GM21526 (cell line): Measurements from ENCODE around the gene ADGRL1.
"Not testable (repeated sequence)": the region's sequence is repeated elsewhere in the genome, so short reads cannot be mapped to it uniquely, and the experiment has no call there.

ENCODE experiments used
- ATAC-seq: cut with Tn5 transposase; IDR thresholded peaks from one replicate; pipeline ENCODE4 v1.9.1; 2021; ENCODE audit warnings: moderate library complexity; ENCODE audit not compliant: unreplicated experiment, low FRiP score

Gene ADGRL1

DNA sequence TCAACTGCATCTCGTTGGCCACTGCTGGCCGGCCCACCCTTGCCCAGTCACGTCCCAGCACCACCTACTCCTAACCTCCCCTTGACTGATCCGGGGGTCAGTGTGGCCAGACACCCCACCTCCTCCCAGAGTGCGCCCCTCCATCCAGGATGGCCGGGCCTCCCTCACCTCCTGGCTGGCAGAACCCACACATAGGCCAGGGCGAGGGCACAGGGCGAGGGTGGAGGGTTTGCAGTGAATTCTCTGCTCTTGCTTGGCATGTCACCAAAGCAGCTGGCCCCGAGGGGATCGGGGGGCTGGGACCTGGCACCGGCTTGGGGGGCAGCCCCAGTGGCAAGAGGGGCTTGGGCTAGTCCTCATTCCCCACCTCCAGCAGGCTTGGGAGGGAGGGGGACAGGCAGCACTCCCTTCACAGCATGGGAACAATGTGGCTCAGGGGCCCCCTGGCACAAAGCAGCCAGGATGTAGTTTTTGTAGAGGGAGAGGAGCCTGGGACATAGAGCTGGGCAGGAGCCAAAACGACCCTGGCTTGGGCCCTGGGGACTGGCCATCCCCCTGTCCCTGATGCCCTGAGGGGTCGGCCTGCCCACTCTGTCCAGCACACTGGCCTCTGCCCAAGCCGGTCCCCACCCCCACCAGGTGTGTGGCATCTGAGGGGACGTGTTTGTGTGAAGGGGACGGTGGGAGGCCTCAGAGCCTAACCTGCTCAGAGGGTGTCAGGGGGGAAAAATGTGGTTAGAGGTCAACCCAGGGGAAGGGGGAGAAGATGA lies 41.1 kb downstream of the ADGRL1 start:
- no peak for ATAC-seq

DNA sequence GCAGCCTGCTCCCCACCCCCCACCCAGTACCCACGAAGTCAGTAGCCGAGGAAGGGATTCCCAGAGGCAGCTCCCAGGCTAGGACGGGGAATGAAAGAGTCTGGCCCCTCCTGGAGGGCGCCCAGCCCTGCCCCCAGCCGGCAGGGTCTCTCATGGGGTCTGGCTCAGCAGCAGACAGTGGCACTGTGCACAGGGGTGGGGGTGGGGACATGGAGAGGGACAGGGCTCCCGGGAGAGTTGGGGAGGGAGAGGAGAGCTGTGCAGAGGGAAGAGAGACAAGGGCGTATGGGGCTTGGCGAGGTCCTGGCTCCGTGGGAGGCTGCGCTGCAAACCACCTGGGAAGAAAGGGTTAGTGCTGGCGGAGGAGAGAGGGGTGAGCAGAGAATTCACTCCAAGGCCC lies 41.9 kb downstream of the ADGRL1 start:
- no peak for ATAC-seq

- no peak for ATAC-seq
These were observed 43.1 kb downstream of the ADGRL1 start for GRCh38 chr19:14162871-14163297.

GRCh38 chr19:14161305-14161704 lies 44.7 kb downstream of the ADGRL1 start:
- ATAC-seq: no peak

GRCh38 chr19:14160017-14160703 lies 45.8 kb downstream of the ADGRL1 start:
- no peak for ATAC-seq

DNA sequence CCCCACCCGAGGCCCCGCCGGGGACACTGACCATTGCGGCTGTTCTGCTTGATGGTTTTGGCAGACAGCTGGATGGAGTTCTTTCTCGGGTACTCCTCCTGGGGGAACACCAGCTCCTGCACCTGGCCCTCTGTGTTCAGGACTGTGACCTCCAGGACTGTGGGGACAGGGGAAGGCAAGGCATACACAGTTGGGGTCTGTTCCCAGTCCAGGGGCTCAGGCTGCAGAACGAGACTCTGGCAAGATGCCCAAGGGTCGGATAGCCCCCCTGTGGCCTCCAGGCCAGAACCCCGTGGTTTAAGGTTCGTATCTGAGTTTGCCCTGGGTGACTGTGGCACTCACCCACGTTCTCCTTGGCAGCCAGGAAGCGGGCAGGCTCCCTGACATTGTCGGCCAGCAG lies 46.9 kb downstream of the ADGRL1 start:
- ATAC-seq: no peak

GRCh38 chr19:14158276-14159023 lies 47.5 kb downstream of the ADGRL1 start:
- ATAC-seq: no peak

DNA sequence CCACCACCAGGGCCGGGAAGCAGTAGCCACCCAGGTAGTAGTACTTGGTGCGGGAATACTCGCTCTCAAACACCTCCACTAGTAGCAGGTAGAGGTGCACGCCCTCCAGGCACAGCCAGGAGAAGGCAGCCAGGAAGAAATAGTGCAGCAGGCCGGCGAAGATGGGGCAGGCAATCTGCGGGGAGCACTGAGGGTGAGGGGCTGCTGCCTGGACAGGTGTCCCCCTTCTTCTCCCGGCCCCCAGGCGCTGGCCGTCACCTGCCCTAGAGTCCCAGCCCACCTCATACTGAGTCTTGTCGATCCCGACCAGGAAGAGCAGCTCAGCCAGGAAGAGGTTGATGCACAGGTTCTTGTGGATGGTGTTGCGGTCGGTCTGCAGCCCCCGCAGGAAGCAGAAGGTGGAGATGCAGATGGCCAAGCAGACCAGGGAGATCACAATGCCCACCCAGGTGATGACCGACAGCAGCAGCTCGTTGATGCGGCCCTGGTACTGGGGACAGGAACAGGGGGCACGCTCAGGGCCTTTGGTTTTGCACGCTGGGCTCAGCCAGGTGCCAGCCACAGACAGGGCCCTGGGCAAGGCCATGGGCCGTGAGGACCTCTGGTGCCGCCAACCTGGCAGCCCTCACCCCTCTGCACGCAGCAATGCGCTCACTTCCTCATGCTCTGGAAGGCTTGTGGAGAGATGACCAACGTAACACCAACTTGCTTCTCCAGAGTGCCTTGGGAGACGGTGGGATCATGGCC lies 48.8 kb downstream of the ADGRL1 start:
- no peak for ATAC-seq

DNA sequence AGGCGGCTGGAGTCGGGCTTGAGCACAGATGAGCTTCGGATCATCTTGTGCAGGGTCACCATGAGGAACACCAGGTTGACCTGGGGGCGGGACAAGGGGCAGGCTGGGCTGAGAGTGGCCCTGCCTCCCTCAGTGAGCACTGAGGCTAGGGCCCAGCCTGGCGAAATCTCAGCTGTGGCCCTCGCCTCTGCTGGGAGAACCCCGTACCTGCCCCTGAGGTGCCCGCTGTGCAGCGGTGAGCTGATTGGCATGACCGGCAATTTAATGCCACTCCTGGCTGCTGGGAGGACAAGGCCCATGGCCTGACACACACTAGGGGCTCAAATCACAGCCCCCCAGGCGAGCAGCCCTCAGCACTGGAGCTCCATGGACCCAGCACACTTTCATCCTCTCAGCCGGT lies 49.8 kb downstream of the ADGRL1 start:
- ATAC-seq: no peak

GRCh38 chr19:14155371-14155770 lies 50.6 kb downstream of the ADGRL1 start:
- ATAC-seq: no peak

- ATAC-seq: no peak
These were observed 53.3 kb downstream of the ADGRL1 start for GRCh38 chr19:14152713-14153112.

- ATAC-seq: no peak
These were observed 55.0 kb downstream of the ADGRL1 start for GRCh38 chr19:14150770-14151661.

DNA sequence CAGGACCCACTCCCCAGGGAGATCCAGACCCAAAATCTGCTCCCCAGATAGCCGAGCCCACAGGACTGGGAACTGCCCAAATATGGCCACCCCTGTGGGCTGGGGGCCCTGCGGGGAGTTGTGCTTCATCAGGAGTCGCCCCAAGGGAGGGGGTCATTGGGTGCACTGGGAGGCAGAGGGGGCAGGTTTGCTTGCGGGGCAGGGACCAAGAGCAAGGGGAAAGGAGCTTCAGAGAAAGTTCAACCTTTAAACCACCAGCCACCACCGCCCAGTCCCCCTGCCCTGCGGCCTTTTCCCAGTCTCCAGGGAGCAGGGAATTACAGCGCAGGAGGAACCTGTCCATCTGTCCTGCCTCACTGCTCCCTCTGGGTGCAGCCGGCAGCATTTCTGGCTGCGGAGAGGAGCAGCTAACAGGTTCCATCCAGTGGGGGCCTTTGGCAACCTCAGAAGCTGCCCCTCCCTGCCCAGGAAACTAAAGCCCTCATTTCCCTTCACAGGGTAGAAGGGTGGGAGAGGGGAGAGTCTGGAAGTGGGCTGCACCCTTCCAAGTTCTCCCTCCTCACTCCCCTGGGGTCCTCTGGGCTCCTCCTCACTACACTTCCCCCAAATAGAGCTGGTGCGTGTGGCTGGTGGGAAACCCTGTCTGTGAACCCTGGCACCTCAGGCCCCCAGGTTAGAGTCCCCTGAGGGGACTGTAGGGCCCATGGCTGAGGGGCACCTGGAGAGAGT lies 55.8 kb downstream of the ADGRL1 start:
- ATAC-seq: no peak

DNA sequence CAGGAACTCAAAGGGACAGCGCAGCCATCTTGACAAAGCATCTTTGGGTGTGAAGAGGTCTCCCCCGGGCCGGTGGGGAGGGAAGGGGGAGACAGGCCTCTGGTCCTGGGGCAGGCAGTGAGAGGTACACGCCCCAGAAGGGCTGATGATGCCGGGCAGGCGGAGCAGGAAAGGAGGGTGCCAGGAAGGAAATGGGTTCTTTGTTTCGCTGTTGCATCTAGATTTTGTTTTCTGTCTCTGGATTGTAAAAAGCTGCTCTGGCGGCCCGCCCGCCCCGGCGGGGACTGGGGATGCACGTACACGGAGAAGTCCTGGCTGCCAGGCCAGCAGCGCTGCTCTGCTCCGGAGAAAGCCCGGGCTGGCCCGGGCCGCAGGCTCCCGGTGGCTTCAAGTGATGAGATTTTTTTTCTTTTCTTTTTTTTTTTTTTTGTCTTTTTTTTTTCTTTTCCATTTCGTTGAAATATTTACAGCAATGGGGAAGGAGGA lies 56.4 kb downstream of the ADGRL1 start:
- ATAC-seq: no peak

GRCh38 chr19:14148751-14149410 lies 57.1 kb downstream of the ADGRL1 start:
- ATAC-seq: no peak

DNA sequence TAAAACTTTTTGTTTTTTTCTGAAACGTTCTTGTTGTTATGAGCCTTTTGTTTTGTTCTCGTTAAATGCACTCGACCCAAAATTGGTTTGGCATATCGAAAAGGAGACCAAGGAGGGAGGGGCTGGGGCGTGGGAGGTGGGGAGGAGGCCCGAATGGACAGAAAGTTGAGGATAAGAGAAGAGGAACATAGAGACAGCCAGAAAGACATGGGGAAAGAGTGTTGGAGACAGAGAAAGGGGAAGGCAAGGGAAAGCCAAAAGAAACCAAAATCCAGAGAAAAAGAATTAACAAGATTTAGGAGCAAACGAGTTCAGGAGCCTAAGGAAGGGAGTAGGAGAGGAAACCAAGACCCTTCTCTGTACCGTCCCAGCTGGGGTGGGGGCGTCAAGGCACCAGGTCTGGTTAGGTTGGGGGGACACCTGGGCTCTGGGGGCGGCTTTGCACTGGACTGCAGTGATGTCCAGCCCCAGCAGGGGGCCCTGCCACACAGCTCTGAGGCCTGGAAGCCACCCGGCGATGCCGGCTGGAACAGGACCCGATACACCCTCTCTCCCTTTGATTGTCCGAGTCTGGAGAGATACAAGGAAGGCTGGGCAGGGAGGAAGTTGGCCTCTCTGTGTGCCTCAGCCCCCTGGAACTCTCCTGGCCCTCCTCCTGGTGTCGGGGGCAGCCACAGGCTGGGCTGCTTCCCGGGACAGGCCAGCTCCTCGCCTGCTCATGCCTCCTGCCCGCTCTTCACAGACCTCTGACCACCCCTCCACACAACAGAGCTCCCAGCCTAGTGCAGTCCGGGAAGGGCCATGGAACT lies 58.0 kb downstream of the ADGRL1 start:
- ATAC-seq: no peak

DNA sequence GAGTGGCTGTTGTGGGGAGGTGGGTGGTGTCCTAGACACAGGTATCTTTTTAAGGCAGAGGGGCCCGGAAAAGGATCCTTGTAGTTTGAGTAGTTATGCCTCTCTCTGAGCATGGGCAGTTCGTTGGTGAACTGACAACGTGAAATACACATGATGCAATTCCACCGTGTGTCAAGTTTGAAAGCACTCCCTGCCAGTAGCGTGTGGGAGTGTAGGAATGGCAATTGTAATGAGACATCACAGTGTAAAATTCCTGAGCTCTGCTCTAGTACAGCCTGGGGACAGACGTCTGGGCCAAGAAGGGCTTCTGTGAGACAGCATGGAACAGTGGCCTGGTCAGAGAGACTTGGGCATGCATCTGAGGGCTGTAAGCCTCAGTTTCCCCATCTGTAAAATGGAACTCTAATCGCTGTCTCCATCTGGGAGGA lies 59.2 kb downstream of the ADGRL1 start:
- ATAC-seq: no peak

DNA sequence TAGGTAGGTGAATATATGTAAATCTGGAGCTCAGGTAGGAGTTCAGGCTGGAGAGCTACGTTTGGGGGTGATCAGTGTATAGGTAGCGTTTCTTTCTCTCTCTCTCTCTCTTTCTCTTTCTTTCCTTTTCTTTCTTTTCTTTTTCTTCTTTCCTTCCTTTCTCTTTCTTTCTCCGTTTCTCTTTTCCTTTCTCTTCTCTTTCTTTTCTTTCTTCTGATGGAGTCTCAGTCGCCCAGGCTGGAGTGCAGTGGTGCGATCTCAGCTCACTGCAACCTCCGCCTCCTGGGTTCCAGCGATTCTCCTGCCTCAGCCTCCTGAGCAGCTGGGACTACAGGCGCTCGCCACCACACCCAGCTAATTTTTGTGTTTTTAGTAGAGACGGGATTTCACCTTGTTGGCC lies 59.8 kb downstream of the ADGRL1 start:
- not testable (repeated sequence) for ATAC-seq
